Motor neuron (in vitro differentiated cells): ENCODE measurements around the gene HOXA5. TPM values are rescaled to one million over a fixed set of nuclear protein-coding genes. Genes with fewer than 3 reads are reported as not detected.

ENCODE experiments used
- ATAC-seq, 8 experiments: fragments of 200-7000 bp; cut with Tn5 transposase; replicated peaks in 6 of 8; 2 replicates each; pipeline ENCODE4 v1.8.0; 2021; ENCODE audit warnings: mild to moderate bottlenecking in 8 of 8, moderate library complexity in 8 of 8
- H3K27ac ChIP-seq, 2 donors: fragments of 250-450 bp; sonication (Bioruptor Pico); 2 replicates each; pipeline ENCODE4 v1.9.0; 2021; ENCODE audit warnings: antibody characterized with exemption in 2 of 2, mild to moderate bottlenecking in 2 of 2, moderate library complexity in 1 of 2
- H3K4me1 ChIP-seq, 2 donors: fragments of 250-450 bp; sonication (Bioruptor Pico); replicated peaks in 1 of 2; 2 replicates each; pipeline ENCODE4 v1.6.1; 2021; ENCODE audit warnings: antibody characterized with exemption in 2 of 2, mild to moderate bottlenecking in 2 of 2, moderate library complexity in 1 of 2
- H3K4me3 ChIP-seq, 5 donors: fragments of 250-450 bp; sonication (Bioruptor Pico); 2 replicates each; pipeline ENCODE4 v1.9.0; 2021; ENCODE audit warnings: antibody characterized with exemption in 5 of 5, mild to moderate bottlenecking in 5 of 5, moderate library complexity in 4 of 5
- WGBS, 10 experiments: fragments of 450-650 bp; shearing (Covaris generic); methylation state at CpG; one replicate each; pipeline ENCODE4 v1.0.0; 2022; 5-methylcytosine and 5-hydroxymethylcytosine counted together
- in situ Hi-C, 9 experiments: fragments of 400-800 bp; cut with MboI; loops; one replicate each; pipeline ENCODE4 v1.15.0; 2021; ENCODE audit warnings: low sequenced_read_pairs in 9 of 9, low pct_unique_long_range_greater_than_20kb in 2 of 9; ENCODE audit not compliant: unreplicated experiment in 9 of 9
- total RNA-seq, 8 experiments: library from RNA; unstranded; fragments of 300-600 nt; gene quantifications; 2 replicates each; pipeline versions ENCODE4 v1.2.3 to v1.2.4, GENCODE V29; 2022

HOXA5 gene
- total RNA-seq, 8 experiments from 2014 or later = 10.0 to 121 (median 73.0) TPM

- Histone ChIP-seq H3K4me3 (peak overlapping the region; percentile 51 to 82 (median 69)), H3K27ac (peak overlapping the region; percentile 96 to 98), H3K4me1 (peaks cover 14 to 50% of the 10 kb centered on the region in 2 donors)
- 0 to 97% (median 7%) methylated on average over 3 to 10 of the region's 13 CpGs for WGBS, 10 experiments
- ATAC-seq = no peak
- in situ Hi-C loops = loop anchor here in 1 of 9 experiments (25.0 kb wide), 1 partner anchor 243 kb away; the partner anchor contains the start of gene SKAP2
These were observed 38.0 kb downstream of the HOXA5 start for GRCh38 chr7:27105301-27106031.

- ATAC-seq = no peak
- Histone ChIP-seq H3K27ac (peak overlapping the region; percentile 96 to 98), H3K4me1 (peaks cover 9 to 46% of the 10 kb centered on the region in 2 donors), H3K4me3 (peak overlapping the region; percentile 51 to 82 (median 69))
- in situ Hi-C loops = loop anchor here in 1 of 9 experiments (25.0 kb wide), 1 partner anchor 242 kb away; the partner anchor contains the start of gene SKAP2
- WGBS, 10 experiments = 0 to 100% (median 3%) methylated on average over 1 to 13 of the region's 13 CpGs
These were observed 39.0 kb downstream of the HOXA5 start for GRCh38 chr7:27104341-27105058.

GRCh38 chr7:27103489-27104226, 39.8 kb downstream of the HOXA5 start:
- Histone ChIP-seq H3K4me1 (peaks cover under 1 to 38% of the 10 kb centered on the region in 2 donors), H3K27ac (peak overlapping the region; percentile 96 to 98)
- peak in 4 of 8 experiments; percentile 2 to 42 (median 7) for ATAC-seq

GRCh38 chr7:27102581-27103442, 40.7 kb downstream of the HOXA5 start, which contains the start of gene HOXA2:
Gene HOXA2 (minus strand): TSS chr7:27102683. CDS start chr7:27102500, 183 bp downstream.
- Histone ChIP-seq H3K4me3 (peak within 1 kb of the TSS; percentile 51 to 82 (median 69)), H3K27ac (peak within 1 kb of the TSS; percentile 96 to 98), H3K4me1 (peaks cover 0 to 30% of the 10 kb centered on the region in 2 donors)
- in situ Hi-C loops = loop anchor here in 1 of 9 experiments (25.0 kb wide), 1 partner anchor 241 kb away; the partner anchor contains the start of gene SKAP2
- 0 to 92% (median 7%) methylated on average over 5 to 24 of the region's 29 CpGs; no CpG with 5 or more reads in 1 of the 10 experiments for WGBS, 10 experiments
- ATAC-seq = peak in 6 of 8 experiments; percentile 10 to 63 (median 52)

More at GRCh38 chr7:27103489-27104226, 39.8 kb downstream of the HOXA5 start:
- peak overlapping the region; percentile 51 to 82 (median 69) for H3K4me3 ChIP-seq
- in situ Hi-C loops = loop anchor here in 1 of 9 experiments (25.0 kb wide), 1 partner anchor 241 kb away; the partner anchor contains the start of gene SKAP2
- WGBS, 10 experiments = 0 to 98% (median 8%) methylated on average over 2 to 16 of the region's 35 CpGs; no CpG with 5 or more reads in 3 of the 10 experiments

- ATAC-seq = peak in 5 of 8 experiments; percentile 1 to 11 (median 5)
- H3K27ac ChIP-seq = peak overlapping the region; percentile 96 to 98
- 0 to 80% (median 8%) methylated on average over 1 to 21 of the region's 39 CpGs; no CpG with 5 or more reads in 3 of the 10 experiments for WGBS, 10 experiments
- H3K4me3 ChIP-seq = peak overlapping the region; percentile 51 to 82 (median 69)
- in situ Hi-C loops = loop anchor here in 1 of 9 experiments (25.0 kb wide), 1 partner anchor 240 kb away; the partner anchor contains the start of gene SKAP2
- H3K4me1 ChIP-seq = peaks cover 0 to 26% of the 10 kb centered on the region in 2 donors
These were observed 41.4 kb downstream of the HOXA5 start for GRCh38 chr7:27101957-27102580.

GRCh38 chr7:27101171-27101956, 42.1 kb downstream of the HOXA5 start:
- peak in 6 of 8 experiments; percentile 0 to 9 (median 5) for ATAC-seq
- Histone ChIP-seq H3K27ac (peak overlapping the region; percentile 96 to 98), H3K4me3 (peak overlapping the region; percentile 51 to 82 (median 69)), H3K4me1 (peaks cover 0 to 26% of the 10 kb centered on the region in 2 donors)
- WGBS, 10 experiments = 0 to 100% (median 3%) methylated on average over 4 to 19 of the region's 25 CpGs; no CpG with 5 or more reads in 1 of the 10 experiments
- in situ Hi-C loops = loop anchor here in 1 of 9 experiments (25.0 kb wide), 1 partner anchor 239 kb away; the partner anchor contains the start of gene SKAP2

GRCh38 chr7:27100694-27101170, 42.7 kb downstream of the HOXA5 start:
- no peak for ATAC-seq
- WGBS, 10 experiments = 0 to 99% (median 3%) methylated on average over 1 to 8 of the region's 8 CpGs; no CpG with 5 or more reads in 1 of the 10 experiments
- in situ Hi-C loops = loop anchor here in 1 of 9 experiments (25.0 kb wide), 1 partner anchor 238 kb away; the partner anchor contains the start of gene SKAP2
- Histone ChIP-seq H3K4me1 (peaks cover 0 to 22% of the 10 kb centered on the region in 2 donors), H3K27ac (peak overlapping the region; percentile 96 to 98), H3K4me3 (peak overlapping the region; percentile 51 to 82 (median 69))

GRCh38 chr7:27099453-27100370, 43.8 kb downstream of the HOXA5 start:
- peak overlapping the region; percentile 51 to 82 (median 69) for H3K4me3 ChIP-seq
- peak overlapping the region; percentile 96 to 98 for H3K27ac ChIP-seq
- 0 to 99% (median 7%) methylated on average over 4 to 8 of the region's 8 CpGs for WGBS, 10 experiments
- in situ Hi-C loops = loop anchor here in 5 of 9 experiments (10.0 to 25.0 kb wide), 2 partner anchors 237 to 245 kb away; partner anchors contain the start of gene SKAP2 (in 2 of the 5)
- H3K4me1 ChIP-seq = peaks cover 0 to 11% of the 10 kb centered on the region in 2 donors
- ATAC-seq = no peak
